HCT116 (cell line): ENCODE measurements around the gene IL12B. TPM values are rescaled to one million over a fixed set of nuclear protein-coding genes. Genes with fewer than 3 reads are reported as not detected.

Source experiments
- ATAC-seq: fragments of 200-7000 bp; cut with Tn5 transposase; 2 replicates; pipeline ENCODE4 v1.9.1; 2020; ENCODE audit warnings: mild to moderate bottlenecking, moderate library complexity
- BruUV-seq: library from RNA; stranded (reverse); fragments of 400-500 nt; replicated peaks from 2 replicates; lab custom pipeline; 2021; lab: Mats Ljungman, UMichigan
- CTCF ChIA-PET: fragments of 300-600 bp; sonication (Branson Sonifier 250); formaldehyde crosslinking; loops from one replicate; lab custom pipeline; 2021; ENCODE audit warnings: antibody characterized with exemption; lab: Charles Lee
- POLR2A ChIA-PET: fragments of 300-600, 350-600 bp; sonication (Branson Sonifier 250); formaldehyde crosslinking; loops from one replicate; lab custom pipeline; 2021; ENCODE audit warnings: antibody characterized with exemption; lab: Charles Lee
- RAD21 ChIA-PET, 2 experiments: fragments of 300-600 bp; sonication (Branson Sonifier 250); formaldehyde crosslinking; loops; one replicate each; lab custom pipeline; 2023; ENCODE audit warnings: low total read pairs in 2 of 2; ENCODE audit not compliant: uncharacterized antibody in 2 of 2, unreplicated experiment in 2 of 2, low non-redundant PET in 1 of 2; lab: Charles Lee
- DNase-seq: peaks from one replicate; pipeline ENCODE4 v3.0.0-alpha.2; 2010; ENCODE audit warnings: low read depth, low spot score
- H2AFZ ChIP-seq: fragments of 200-600 bp; shearing (Covaris generic), sonication (generic); 2 replicates; pipeline ENCODE4 v1.6.1; 2017; ENCODE audit warnings: low read depth, mixed run types, mixed read lengths, antibody characterized with exemption, low read length; ENCODE audit not compliant: poor library complexity, severe bottlenecking
- H3K27ac ChIP-seq: 2 replicates; pipeline ENCODE4 v1.5.1; 2012; ENCODE audit warnings: low read depth, low read length
- H3K27me3 ChIP-seq: fragments of 200-600 bp; sonication (generic); 2 replicates; pipeline ENCODE4 v1.6.1; 2016; ENCODE audit warnings: mixed run types, low read length, mixed read lengths; ENCODE audit not compliant: insufficient read depth
- H3K36me3 ChIP-seq, 2 experiments: fragments of 200-500 bp in 1 of 2; fragments of 200-600 bp in 1 of 2; sonication (Bioruptor generic) in 1 of 2; sonication (generic) in 1 of 2; 2 replicates each; pipeline versions ENCODE4 v1.5.1 to v1.6.1; 2014 to 2016; ENCODE audit warnings: low read length in 2 of 2, inconsistent platforms in 1 of 2, mixed read lengths in 1 of 2, mixed run types in 1 of 2; ENCODE audit not compliant: insufficient read depth in 2 of 2, control insufficient read depth in 1 of 2
- H3K4me1 ChIP-seq, 2 experiments: fragments of 200-600 bp in 1 of 2; sonication (generic) in 1 of 2; 2 replicates each; pipeline versions ENCODE4 v1.5.1 to v1.6.1; 2012 to 2017; ENCODE audit warnings: low read length in 2 of 2, inconsistent platforms in 1 of 2, mild to moderate bottlenecking in 1 of 2, mixed read lengths in 1 of 2, mixed run types in 1 of 2, moderate library complexity in 1 of 2; ENCODE audit not compliant: insufficient read depth in 2 of 2, control insufficient read depth in 1 of 2
- H3K4me2 ChIP-seq: fragments of 200-600 bp; sonication (generic); 2 replicates; pipeline ENCODE4 v1.6.1; 2017; ENCODE audit warnings: mixed run types, low read length, mixed read lengths
- H3K4me3 ChIP-seq, 2 experiments: fragments of 200-600 bp in 1 of 2; sonication (generic) in 1 of 2; replicated peaks in 1 of 2; 2 replicates each; pipeline ENCODE4 v1.5.1; 2011 to 2016; ENCODE audit warnings: low read length in 2 of 2, control low read depth in 1 of 2, low read depth in 1 of 2, mild to moderate bottlenecking in 1 of 2, mixed read lengths in 1 of 2, mixed run types in 1 of 2
- H3K79me2 ChIP-seq: fragments of 200-600 bp; sonication (generic); 2 replicates; pipeline ENCODE4 v1.6.1; 2017; ENCODE audit warnings: mild to moderate bottlenecking, mixed run types, low read length, moderate library complexity, mixed read lengths; ENCODE audit not compliant: insufficient read depth
- H3K9ac ChIP-seq: fragments of 200-600 bp; sonication (generic); 2 replicates; pipeline ENCODE4 v1.6.1; 2016; ENCODE audit warnings: low read length, mixed read lengths
- H3K9me2 ChIP-seq: fragments of 200-600 bp; sonication (generic), shearing (Covaris generic); 2 replicates; pipeline ENCODE4 v1.6.1; 2017; ENCODE audit warnings: mixed run types, mild to moderate bottlenecking, moderate library complexity; ENCODE audit not compliant: insufficient read depth
- H3K9me3 ChIP-seq, 2 experiments: fragments of 200-500 bp in 1 of 2; fragments of 200-600 bp in 1 of 2; sonication (Bioruptor generic) in 1 of 2; sonication (generic) in 1 of 2; 2 replicates each; pipeline ENCODE4 v1.6.1; 2014 to 2017; ENCODE audit warnings: low read length in 2 of 2, mixed read lengths in 2 of 2, inconsistent platforms in 1 of 2, low read depth in 1 of 2, mild to moderate bottlenecking in 1 of 2, mixed run types in 1 of 2, moderate library complexity in 1 of 2; ENCODE audit not compliant: control insufficient read depth in 1 of 2, insufficient read depth in 1 of 2
- H4K20me1 ChIP-seq: fragments of 200-600 bp; sonication (generic), shearing (Covaris generic); 2 replicates; pipeline ENCODE4 v1.6.1; 2017; ENCODE audit warnings: mixed run types, mild to moderate bottlenecking, moderate library complexity; ENCODE audit not compliant: insufficient read depth
- CBX3 ChIP-seq: IDR thresholded peaks from 2 replicates; pipeline ENCODE4 v1.6.1; 2012; ENCODE audit warnings: low read depth
- ELF1 ChIP-seq: IDR thresholded peaks from 2 replicates; pipeline ENCODE4 v1.6.1; 2012; ENCODE audit warnings: low read depth, borderline replicate concordance
- EZH2 ChIP-seq: fragments of 200-600 bp; sonication (generic); IDR thresholded peaks from 2 replicates; pipeline ENCODE4 v1.6.1; 2017; ENCODE audit warnings: antibody characterized with exemption, mixed run types
- FOSL1 ChIP-seq: IDR thresholded peaks from 2 replicates; pipeline ENCODE4 v1.6.1; 2012; ENCODE audit warnings: low read depth
- JUND ChIP-seq: IDR thresholded peaks from 2 replicates; pipeline ENCODE4 v1.6.1; 2012
- RAD21 ChIP-seq: IDR thresholded peaks from 2 replicates; pipeline ENCODE4 v1.6.1; 2012; ENCODE audit warnings: low read depth, mild to moderate bottlenecking
- REST ChIP-seq: IDR thresholded peaks from 2 replicates; pipeline ENCODE4 v1.6.1; 2012; ENCODE audit warnings: low read depth
- SIN3A ChIP-seq: IDR thresholded peaks from 2 replicates; pipeline ENCODE4 v1.6.1; 2012; ENCODE audit warnings: low read depth
- SP1 ChIP-seq: IDR thresholded peaks from 2 replicates; pipeline ENCODE4 v1.6.1; 2012; ENCODE audit warnings: low read depth
- ZNF274 ChIP-seq: fragments of 200-500 bp; sonication (Bioruptor generic); IDR thresholded peaks from 2 replicates; pipeline ENCODE4 v1.6.1; 2014; ENCODE audit warnings: mild to moderate bottlenecking, low read depth, low read length, inconsistent platforms
- intact Hi-C: fragments of 100-400 bp; cut with micrococcal nuclease; formaldehyde crosslinking; loops from 2 replicates; pipeline ENCODE4 v1.10.0; 2022
- total RNA-seq: library from RNA; stranded (reverse); gene quantifications from one replicate; pipeline ENCODE4 v1.2.1, GENCODE V29; 2021; ENCODE audit not compliant: unreplicated experiment

IL12B gene
- total RNA-seq, 1 experiment from 2014 or later, result not detected

- Histone ChIP-seq H3K9me2 (no peaks in the 10 kb centered on the region), H3K27me3 (no peaks in the 10 kb centered on the region), H3K9me3 (no peaks in the 10 kb centered on the region), H4K20me1 (no peaks in the 10 kb centered on the region), H3K36me3 (no peaks in the 10 kb centered on the region), H3K4me2 (no peak overlapping the region), H3K9ac (no peak overlapping the region), H3K4me3 (no peak overlapping the region), H3K4me1 (peaks cover 20 to 40% of the 10 kb centered on the region in 2 experiments), H3K79me2 (no peaks in the 10 kb centered on the region), H3K27ac (no peak overlapping the region), H2AFZ (no peak overlapping the region)
- TF ChIP-seq SIN3A, result no peak
- TF ChIP-seq SP1, result no peak
- no peak for TF ChIP-seq ZNF274
- TF ChIP-seq REST, result no peak
- TF ChIP-seq JUND, result no peak
- no peak for TF ChIP-seq FOSL1
- TF ChIP-seq EZH2, result no peak
- no peak for TF ChIP-seq RAD21
- no peak for TF ChIP-seq CBX3
- no peak for TF ChIP-seq ELF1
- ChIA-PET CTCF (no interaction called here), RAD21 (no interaction called here), POLR2A (no interaction called here)
- ATAC-seq, result no peak
- no TSS peak for BruUV-seq
- intact Hi-C loops, result no loop called here
- DNase-seq, result no peak
Measured at GRCh38 chr5:159342840-159343239, 12.6 kb upstream of the IL12B start.
